HL-60 (cell line): Measurements from ENCODE around the gene THSD1.

Experiments used
- DNase-seq, 2 experiments: peaks; one replicate each; pipeline ENCODE4 v3.0.0-alpha.2; 2010 to 2020; ENCODE audit warnings: low read depth in 1 of 2, low spot score in 1 of 2
- H3K27ac ChIP-seq: fragments of 250-450 bp; sonication (Bioruptor Pico); replicated peaks from 2 replicates; pipeline ENCODE4 v1.5.1; 2020; ENCODE audit warnings: mild to moderate bottlenecking, moderate library complexity
- H3K27me3 ChIP-seq: fragments of 250-450 bp; sonication (Bioruptor Pico); 2 replicates; pipeline ENCODE4 v1.5.1; 2021; ENCODE audit warnings: mild to moderate bottlenecking, moderate library complexity; ENCODE audit not compliant: insufficient read depth, poor library complexity, severe bottlenecking
- H3K4me3 ChIP-seq: replicated peaks from 2 replicates; pipeline ENCODE4 v1.5.1; 2011; ENCODE audit warnings: mild to moderate bottlenecking, control low read depth, low read length; ENCODE audit not compliant: insufficient read depth
- GABPA ChIP-seq: IDR thresholded peaks from 2 replicates; pipeline ENCODE4 v1.6.1; 2012; ENCODE audit warnings: low read depth
- POLR2AphosphoS5 ChIP-seq: IDR thresholded peaks from 2 replicates; pipeline ENCODE4 v1.6.1; 2012; ENCODE audit warnings: low read depth
- SPI1 ChIP-seq: IDR thresholded peaks from 2 replicates; pipeline ENCODE4 v1.6.1; 2012; ENCODE audit warnings: low read depth, mild to moderate bottlenecking, borderline replicate concordance
- TF ChIP-seq, protein P1 (sequence below): IDR thresholded peaks from one replicate; pipeline ENCODE4 v1.5.1; 2011; ENCODE audit warnings: low read length, control low read depth, inconsistent platforms; ENCODE audit not compliant: insufficient read depth
- TF ChIP-seq, protein P2 (sequence below): IDR thresholded peaks from 2 replicates; pipeline ENCODE4 v1.6.1; 2012; ENCODE audit warnings: low read depth; ENCODE audit not compliant: insufficient replicate concordance

The THSD1 gene

DNA sequence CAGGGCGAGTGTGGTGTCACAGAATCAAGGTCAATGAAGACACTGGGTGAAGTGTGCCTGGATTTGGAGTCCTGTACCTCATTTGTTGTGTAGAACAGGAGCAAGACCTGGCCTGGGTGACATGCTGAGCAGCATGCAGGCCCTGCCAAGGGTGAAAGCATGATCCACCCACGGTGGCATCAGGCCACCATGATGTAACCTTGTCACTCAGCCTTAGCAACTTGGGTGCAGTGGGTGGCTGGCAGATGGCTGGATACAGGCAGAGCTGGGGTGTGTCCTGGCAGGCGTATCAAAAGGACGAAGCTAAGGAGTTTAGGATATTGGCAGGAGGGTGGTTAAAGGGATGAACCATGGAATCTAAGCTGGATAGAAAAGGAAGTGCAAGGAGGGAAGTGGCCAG lies 10.3 kb downstream of the THSD1 start:
- no peaks in the 10 kb centered on the region for H3K27me3 ChIP-seq
- TF ChIP-seq POLR2AphosphoS5 (no peak), GABPA (no peak), SPI1 (no peak)
- TF ChIP-seq, protein P1, sequence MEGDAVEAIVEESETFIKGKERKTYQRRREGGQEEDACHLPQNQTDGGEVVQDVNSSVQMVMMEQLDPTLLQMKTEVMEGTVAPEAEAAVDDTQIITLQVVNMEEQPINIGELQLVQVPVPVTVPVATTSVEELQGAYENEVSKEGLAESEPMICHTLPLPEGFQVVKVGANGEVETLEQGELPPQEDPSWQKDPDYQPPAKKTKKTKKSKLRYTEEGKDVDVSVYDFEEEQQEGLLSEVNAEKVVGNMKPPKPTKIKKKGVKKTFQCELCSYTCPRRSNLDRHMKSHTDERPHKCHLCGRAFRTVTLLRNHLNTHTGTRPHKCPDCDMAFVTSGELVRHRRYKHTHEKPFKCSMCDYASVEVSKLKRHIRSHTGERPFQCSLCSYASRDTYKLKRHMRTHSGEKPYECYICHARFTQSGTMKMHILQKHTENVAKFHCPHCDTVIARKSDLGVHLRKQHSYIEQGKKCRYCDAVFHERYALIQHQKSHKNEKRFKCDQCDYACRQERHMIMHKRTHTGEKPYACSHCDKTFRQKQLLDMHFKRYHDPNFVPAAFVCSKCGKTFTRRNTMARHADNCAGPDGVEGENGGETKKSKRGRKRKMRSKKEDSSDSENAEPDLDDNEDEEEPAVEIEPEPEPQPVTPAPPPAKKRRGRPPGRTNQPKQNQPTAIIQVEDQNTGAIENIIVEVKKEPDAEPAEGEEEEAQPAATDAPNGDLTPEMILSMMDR = no peak
- TF ChIP-seq, protein P2, sequence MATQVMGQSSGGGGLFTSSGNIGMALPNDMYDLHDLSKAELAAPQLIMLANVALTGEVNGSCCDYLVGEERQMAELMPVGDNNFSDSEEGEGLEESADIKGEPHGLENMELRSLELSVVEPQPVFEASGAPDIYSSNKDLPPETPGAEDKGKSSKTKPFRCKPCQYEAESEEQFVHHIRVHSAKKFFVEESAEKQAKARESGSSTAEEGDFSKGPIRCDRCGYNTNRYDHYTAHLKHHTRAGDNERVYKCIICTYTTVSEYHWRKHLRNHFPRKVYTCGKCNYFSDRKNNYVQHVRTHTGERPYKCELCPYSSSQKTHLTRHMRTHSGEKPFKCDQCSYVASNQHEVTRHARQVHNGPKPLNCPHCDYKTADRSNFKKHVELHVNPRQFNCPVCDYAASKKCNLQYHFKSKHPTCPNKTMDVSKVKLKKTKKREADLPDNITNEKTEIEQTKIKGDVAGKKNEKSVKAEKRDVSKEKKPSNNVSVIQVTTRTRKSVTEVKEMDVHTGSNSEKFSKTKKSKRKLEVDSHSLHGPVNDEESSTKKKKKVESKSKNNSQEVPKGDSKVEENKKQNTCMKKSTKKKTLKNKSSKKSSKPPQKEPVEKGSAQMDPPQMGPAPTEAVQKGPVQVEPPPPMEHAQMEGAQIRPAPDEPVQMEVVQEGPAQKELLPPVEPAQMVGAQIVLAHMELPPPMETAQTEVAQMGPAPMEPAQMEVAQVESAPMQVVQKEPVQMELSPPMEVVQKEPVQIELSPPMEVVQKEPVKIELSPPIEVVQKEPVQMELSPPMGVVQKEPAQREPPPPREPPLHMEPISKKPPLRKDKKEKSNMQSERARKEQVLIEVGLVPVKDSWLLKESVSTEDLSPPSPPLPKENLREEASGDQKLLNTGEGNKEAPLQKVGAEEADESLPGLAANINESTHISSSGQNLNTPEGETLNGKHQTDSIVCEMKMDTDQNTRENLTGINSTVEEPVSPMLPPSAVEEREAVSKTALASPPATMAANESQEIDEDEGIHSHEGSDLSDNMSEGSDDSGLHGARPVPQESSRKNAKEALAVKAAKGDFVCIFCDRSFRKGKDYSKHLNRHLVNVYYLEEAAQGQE = no peak
- DNase-seq = no peak
- H3K4me3 ChIP-seq = no peak overlapping the region
- H3K27ac ChIP-seq = no peak overlapping the region

DNA sequence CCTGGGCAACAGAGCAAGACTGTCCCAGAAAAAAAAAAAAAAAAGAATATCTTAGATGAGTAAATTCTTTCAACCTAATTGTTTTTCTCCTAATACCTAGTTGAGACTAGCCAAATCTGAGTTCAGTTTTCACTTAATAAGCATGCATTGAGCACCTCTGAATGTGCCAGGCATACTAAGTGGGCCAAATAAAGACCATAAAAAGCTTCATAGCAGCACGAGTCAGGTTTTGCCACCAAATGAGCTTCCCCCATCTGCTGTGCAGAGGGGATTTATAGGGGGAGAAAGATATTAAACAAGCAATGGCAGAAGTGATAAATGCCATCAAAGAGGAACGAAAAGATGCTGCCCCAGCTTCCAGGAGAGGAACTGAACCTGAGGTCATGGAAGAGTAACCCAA lies 11.4 kb downstream of the THSD1 start:
- Histone ChIP-seq H3K4me3 (no peak overlapping the region), H3K27ac (no peak overlapping the region), H3K27me3 (no peaks in the 10 kb centered on the region)
- DNase-seq = no peak
- TF ChIP-seq, protein P1 = no peak
- TF ChIP-seq, protein P2 = no peak
- no peak for TF ChIP-seq GABPA
- TF ChIP-seq SPI1 = no peak
- no peak for TF ChIP-seq POLR2AphosphoS5

DNA sequence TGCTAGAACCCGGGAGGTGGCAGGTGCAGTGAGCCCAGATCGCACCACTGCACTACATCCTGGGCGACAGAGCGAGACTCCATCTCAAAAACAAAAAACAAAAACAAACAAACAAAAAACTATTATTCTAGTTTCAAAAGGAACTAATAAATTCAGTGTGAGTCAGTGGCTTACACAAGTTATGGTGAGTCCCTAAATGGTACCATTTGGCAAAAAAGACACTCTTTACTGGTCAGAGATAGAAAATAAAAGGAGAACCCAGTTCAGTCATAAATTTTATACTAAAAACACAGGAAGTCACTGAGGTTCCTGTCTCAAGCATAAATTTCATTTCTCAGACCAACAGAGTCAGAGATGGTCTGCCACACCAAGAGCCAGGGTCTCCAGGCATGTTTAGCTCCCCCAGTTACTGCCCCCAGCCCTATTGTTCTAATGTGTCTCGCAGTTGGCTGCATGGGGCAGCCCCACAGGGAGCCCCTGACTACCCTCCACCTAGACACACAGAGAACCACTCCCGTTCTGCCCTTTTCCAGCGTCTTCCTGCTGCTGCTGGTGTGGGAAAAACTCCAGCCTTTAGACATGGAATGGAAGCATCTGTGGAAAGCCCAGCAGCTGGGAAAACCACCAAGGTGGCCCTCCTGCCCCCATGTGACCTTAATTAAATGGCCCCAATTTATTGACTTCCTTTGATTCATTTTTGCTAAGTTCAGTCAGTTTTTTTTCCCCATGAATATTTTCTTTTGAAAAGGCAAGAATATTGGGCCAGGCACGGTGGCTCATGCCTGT lies 12.2 kb downstream of the THSD1 start:
- Histone ChIP-seq H3K27me3 (no peaks in the 10 kb centered on the region), H3K27ac (no peak overlapping the region), H3K4me3 (no peak overlapping the region)
- TF ChIP-seq, protein P1 = no peak
- TF ChIP-seq SPI1 = no peak
- TF ChIP-seq, protein P2 = no peak
- no peak for TF ChIP-seq POLR2AphosphoS5
- no peak for TF ChIP-seq GABPA
- no peak for DNase-seq
